Ramos (cell line): ENCODE data around the gene CYB561D2.

Experiments used
- in situ Hi-C: fragments of 300-500 bp; cut with MboI; formaldehyde crosslinking; loops from one replicate; pipeline ENCODE4 v1.14.3; 2022; ENCODE audit warnings: low sequenced_read_pairs; ENCODE audit not compliant: unreplicated experiment

CYB561D2 gene

GRCh38 chr3:50340448-50341329 is 10.0 kb upstream of the CYB561D2 start, which contains the start of gene RASSF1:
RASSF1 (minus strand) TSS chr3:50340836; CDS start chr3:50340805, 31 bp downstream.
- in situ Hi-C loops = no loop called here

- in situ Hi-C loops = no loop called here
Measured at GRCh38 chr3:50341537-50341936, 9.1 kb upstream of the CYB561D2 start.

DNA sequence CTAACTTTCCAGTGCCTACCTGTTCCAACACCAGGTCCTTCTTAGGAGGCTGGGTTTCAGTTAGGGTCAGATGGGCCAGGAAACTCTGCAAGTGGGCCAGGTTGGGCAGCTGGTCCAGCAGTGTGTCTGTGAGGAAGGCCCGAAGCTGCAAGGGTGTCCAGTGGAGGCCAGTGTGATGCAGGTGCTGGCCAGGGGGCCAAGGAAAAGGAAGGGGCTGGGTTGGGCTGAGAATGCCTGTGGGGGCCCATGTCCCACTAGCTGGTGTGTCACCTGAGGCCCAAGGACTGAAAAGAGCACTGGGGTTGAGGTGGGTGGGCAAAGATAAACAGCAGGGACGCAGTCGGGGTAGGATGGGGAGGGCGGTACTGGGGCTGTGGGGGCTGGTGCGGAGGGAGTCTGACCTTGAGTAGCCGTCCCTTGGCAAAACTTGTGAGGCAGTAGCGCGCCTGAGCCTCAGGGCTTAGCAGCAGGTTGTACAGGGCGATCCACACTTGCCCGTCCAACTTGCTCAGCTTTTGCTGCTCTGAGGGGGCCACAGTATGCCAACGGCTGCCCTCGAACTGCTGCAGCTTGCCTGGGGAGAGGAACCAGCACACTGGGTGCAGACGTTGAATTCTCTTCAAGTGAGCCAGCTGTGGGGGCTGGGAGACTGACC is 8.5 kb upstream of the CYB561D2 start:
- in situ Hi-C loops = no loop called here

DNA sequence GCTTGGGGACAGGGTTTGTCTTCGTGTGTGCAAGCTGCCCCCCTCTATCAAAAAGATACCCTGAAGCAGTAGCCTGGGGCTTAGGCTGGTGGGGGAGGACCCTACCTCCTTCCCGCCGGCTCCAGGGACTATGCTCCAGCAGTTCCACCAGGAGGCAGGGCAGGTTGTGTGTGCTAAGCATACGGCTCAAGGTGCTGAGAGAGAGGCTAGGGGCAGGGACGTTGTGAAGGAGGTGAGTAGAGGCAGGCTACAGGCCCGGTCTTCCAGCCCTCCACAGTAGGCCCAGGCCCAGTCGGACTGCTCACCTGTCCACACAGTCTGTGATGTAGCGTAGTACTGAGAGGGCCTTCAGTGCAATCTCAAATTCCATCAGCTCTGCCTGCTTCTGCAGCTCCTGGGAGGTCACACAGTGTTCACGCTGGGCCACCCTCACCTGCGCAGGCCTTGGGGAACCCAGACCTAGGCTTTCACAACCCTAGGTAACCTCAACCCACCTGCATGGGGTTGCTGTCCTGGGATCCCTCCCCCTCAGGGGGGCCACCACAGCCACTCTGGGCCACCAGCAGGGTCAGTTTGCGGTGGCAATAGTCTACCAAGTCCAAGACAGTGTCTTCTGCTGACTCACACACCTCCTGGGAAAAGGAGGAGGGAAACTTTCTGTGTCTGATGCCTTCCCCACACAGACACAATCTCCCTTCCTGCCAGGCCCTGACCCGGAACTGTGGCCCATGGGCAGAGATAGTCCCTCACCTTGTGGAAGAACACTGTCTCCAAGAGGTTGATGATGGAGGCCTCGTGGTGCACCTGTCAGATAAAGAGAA is 7.6 kb upstream of the CYB561D2 start:
- in situ Hi-C loops = no loop called here

DNA sequence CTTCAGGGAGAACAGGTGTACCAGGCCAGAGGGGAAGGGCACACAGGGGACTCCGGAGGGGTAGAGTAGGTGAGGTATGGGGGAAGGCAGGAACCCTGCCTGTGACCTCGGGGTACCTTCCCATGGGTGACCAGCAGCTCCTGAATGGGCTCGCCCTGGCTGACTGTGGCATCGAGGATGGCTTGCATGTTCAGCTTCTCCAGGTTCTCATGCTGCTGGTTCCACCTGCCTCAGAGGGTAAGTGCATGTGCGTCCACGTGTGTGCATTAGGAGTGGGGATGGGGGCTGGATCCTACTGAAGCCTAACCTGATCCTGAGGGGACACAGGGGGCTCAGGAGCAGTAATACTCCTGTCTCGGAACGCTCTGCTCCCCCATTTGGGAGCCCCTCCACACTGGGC is 5.7 kb upstream of the CYB561D2 start:
- in situ Hi-C loops = no loop called here

DNA sequence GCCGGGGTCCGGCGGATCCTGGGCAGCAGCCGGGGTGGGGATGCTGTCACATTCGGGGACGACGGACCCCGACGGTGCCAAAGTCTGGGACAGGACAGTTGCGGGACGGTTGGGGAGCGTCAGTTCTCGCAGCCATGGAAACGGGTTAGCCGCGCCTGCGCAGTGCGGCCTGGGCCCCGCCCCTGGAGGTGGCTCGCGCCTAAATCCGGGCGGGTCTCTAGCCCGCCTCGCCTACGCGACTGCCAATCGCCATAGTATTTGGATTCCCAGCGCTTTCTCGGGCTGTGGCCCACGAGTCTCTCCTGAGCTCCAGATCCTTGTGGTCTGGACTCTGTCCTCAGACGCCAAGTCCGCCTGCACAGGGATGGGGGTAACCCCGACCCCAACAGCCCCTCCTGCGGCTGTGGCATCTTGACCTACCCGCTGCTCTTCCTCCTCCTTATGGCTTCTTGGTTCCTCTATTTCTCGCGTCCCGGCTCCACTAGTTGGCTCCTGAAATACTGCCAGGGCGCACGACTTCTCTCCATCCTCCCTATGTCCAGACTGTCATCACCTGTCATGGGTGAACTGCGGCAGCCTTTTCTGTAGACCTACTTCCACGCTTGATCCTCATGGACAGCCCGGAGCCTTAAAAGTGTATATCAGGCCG is 5.0 kb upstream of the CYB561D2 start, which contains the start of gene ZMYND10:
TSS of gene ZMYND10 (minus strand) at position 147 of the 649 bp plus-strand sequence. CDS start 153 bp downstream, outside the sequence.
- in situ Hi-C loops = no loop called here

DNA sequence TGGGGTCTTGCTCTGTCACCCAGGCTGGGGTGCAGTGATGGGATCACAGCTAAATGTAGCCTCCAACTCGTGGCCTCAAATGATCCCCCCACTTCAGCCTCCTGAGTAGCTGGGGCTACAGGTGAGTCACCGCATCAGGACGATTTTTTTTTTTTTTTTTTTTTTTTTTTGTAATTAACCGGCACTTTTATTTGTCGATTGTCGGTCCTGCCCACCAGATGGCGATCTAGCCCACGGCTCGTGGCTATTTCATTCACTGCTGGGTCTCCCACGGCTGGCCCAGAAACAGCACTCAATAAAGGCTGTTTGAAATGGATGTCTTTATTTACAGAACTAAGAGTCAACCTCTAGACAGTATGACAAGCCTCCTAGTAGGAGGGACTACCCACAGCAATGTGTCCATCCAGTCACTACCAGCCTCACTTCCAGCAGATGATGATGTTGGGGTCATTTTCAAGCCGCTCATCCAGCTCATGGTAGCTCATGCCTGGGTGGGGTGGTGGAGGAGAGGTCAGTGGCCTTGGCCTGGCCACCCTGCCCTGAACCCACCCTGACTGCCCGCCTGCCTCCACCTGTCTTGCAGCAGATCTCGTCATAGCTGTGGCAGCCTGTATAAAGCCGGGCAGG is 3.4 kb upstream of the CYB561D2 start:
- in situ Hi-C loops = no loop called here

DNA sequence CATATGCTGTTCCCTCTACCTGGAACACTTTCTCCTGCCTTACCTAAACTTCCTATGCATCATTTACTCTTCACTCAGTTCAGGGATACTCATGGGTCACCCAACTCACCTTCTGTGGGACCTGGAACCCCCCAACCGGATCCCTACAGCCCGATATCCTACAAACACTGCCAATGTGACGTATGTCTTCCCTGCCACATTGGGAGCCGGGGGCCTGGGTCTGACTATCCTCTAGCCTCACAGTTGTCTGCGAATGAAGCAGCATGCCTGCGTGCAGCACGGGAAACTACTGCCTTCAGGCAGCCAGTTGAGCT is 492 bp upstream of the CYB561D2 start:
- in situ Hi-C loops = no loop called here

DNA sequence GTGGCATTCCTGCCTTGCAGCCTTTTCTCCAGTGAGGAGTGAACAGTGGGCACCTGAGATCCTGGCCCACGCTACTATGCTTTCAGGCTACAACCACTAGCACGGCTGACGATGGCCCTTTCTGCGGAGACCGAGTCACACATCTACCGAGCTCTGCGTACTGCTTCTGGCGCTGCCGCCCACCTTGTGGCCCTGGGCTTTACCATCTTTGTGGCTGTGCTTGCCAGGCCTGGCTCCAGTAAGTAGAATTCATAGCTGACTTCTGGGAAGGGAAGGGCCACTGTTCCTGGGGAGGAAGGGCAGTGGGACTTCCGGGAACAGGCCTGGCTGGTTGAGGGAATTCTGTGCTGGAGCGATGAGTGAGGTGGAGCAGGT is 648 bp downstream of the CYB561D2 start:
- in situ Hi-C loops = no loop called here

DNA sequence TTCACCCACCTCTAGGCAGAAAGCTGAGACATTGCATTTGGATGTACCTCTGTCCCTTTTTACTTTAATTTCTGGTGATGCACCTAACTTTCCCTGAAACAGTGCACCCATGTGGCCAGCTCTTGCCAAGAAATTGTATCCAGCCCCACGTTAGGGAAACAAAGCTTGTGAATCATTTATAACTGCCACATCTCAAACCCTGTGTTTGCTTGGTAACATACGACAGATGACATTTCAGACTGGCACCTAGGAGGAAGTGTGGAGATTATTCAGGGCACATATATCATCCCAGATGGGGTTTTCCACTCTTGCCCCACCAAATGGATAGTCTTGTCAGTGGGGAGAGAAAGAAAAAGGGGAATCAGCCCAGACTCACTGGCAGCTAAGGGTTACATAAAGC is 2.1 kb downstream of the CYB561D2 start:
- in situ Hi-C loops = no loop called here

DNA sequence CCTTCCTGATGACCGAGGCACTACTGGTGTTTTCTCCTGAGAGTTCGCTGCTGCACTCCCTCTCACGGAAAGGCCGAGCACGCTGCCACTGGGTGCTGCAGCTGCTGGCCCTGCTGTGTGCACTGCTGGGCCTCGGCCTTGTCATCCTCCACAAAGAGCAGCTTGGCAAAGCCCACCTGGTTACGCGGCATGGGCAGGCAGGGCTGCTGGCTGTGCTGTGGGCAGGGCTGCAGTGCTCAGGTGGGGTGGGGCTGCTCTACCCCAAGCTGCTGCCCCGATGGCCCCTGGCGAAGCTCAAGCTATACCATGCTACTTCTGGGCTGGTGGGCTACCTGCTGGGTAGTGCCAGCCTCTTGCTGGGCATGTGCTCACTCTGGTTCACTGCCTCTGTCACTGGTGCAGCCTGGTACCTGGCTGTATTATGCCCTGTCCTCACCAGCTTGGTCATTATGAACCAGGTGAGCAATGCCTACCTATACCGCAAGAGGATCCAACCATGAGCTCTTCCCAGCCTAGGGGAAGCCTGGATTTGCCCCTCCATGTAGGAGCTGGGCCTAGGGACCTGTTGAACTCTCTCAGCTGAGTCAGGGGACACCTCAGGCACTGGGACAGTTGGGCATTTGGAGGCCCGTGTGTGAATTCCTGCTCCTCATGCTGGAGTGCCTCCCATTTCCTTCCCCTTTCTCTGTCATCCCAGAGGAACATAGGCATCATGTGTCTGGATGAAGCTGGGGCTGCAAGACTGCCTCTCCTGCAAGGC is 2.8 kb downstream of the CYB561D2 start:
- in situ Hi-C loops = no loop called here

- in situ Hi-C loops = no loop called here
Measured at GRCh38 chr3:50354186-50354764, 3.6 kb downstream of the CYB561D2 start.

- in situ Hi-C loops = no loop called here
Measured at GRCh38 chr3:50354850-50355249, 4.2 kb downstream of the CYB561D2 start.

DNA sequence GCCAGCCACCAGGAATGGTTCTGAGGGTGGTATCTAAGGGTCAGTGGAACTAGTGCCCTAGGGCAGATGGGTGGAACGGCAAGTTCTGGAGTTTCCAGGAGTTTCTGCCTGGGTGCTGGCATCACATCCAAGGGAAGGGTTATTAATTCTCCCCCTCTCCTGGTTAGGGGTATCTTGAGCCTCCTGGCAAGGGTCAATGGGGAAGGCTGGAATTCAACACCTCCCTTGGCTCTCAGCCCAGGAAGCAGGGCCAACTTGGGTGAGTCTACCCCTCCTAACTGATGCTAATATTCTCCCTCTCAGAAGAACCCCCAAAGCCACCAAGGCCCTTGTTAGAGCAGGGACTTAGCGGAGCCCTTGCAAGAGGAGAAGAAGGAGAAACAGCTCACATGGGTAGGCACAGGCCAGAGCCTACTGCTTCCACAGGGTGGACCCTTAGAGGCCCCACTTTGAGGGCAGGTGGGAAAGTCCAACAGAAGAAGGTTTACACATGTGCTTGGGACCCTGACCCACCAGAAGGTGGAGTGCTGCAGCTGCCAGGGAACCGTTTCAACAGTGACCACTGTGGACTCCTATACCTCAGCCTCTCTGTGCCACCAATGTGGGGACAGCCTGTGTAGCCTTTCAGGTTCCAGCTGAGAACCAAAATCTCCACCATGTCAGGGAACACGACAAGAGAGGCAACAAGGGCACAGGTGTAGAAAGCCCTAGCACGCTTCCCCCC is 5.3 kb downstream of the CYB561D2 start:
- in situ Hi-C loops = no loop called here

- in situ Hi-C loops = no loop called here
Measured at GRCh38 chr3:50356553-50356952, 5.9 kb downstream of the CYB561D2 start.

GRCh38 chr3:50357481-50357880 is 6.8 kb downstream of the CYB561D2 start:
- in situ Hi-C loops = no loop called here

- in situ Hi-C loops = no loop called here
Measured at GRCh38 chr3:50358355-50358910, 7.8 kb downstream of the CYB561D2 start.
